AG09319 (cell line): Measurements from ENCODE around the gene PSMD14.

Experiments used
- DNase-seq: peaks from one replicate; pipeline ENCODE4 v3.0.0-alpha.2; 2010; ENCODE audit warnings: low read depth; ENCODE audit errors: extremely low read depth
- TF ChIP-seq, protein P1 (sequence below): IDR thresholded peaks from 2 replicates; pipeline ENCODE4 v1.5.1; 2011; ENCODE audit warnings: low read depth, mild to moderate bottlenecking, inconsistent platforms, low read length, moderate library complexity

Gene PSMD14

DNA sequence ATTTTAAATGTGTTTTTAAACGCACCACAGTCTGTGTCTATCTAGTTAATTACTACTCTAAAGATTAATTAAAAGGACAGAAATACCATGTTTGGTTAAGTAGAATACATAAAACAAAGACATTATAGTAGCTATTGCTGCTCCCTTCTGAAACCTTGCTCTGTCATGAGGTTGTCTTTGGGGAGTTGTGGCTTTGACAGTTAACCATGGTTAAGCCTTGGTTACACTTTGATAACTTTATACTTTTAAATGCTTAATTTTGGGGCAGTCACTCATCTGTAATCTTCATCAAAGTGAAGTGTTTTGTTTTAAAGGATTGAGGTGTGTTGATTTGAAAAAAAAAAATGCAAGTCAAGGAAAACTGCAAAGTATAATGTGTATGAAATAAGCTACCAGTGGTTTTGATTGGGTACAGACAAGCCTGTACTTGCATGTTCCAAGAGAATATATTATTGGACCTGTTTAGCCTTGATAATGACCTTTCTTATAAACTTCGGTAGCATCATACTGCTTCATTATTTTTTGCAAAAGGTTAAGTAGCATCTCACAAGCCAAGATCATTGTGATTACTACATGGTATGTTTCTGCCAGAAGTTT is 78.1 kb downstream of the PSMD14 start:
- TF ChIP-seq, protein P1, sequence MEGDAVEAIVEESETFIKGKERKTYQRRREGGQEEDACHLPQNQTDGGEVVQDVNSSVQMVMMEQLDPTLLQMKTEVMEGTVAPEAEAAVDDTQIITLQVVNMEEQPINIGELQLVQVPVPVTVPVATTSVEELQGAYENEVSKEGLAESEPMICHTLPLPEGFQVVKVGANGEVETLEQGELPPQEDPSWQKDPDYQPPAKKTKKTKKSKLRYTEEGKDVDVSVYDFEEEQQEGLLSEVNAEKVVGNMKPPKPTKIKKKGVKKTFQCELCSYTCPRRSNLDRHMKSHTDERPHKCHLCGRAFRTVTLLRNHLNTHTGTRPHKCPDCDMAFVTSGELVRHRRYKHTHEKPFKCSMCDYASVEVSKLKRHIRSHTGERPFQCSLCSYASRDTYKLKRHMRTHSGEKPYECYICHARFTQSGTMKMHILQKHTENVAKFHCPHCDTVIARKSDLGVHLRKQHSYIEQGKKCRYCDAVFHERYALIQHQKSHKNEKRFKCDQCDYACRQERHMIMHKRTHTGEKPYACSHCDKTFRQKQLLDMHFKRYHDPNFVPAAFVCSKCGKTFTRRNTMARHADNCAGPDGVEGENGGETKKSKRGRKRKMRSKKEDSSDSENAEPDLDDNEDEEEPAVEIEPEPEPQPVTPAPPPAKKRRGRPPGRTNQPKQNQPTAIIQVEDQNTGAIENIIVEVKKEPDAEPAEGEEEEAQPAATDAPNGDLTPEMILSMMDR = no peak
- no peak for DNase-seq

DNA sequence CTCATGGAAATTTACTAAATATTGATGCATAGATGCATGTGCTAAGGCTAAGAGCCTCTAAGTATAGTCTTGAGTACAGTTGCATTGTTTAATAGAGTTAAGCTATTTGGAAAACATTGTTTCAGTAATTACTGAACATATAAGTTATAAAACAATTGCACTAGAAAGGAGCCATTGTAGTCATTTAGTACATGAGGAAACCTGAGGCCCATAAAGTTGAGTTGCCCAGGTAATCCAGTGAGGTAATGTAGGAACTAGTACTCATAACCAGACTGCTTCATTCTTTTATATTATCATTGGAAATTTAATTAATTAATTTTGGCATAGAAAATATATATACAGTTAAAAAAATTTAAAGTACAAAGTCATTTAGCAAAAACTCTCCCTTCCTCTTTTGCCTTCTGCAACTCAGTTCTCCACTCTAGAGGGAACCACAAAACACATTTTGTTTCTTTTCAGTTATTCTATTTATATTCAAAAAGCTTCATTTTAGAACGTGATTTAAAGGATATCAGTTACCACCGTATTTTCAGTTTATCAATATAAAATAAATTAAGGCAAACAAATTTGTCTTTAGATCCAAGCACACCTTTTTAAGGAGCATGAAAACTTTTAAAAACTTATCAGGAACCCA is 80.0 kb downstream of the PSMD14 start:
- TF ChIP-seq, protein P1 = no peak
- no peak for DNase-seq

DNA sequence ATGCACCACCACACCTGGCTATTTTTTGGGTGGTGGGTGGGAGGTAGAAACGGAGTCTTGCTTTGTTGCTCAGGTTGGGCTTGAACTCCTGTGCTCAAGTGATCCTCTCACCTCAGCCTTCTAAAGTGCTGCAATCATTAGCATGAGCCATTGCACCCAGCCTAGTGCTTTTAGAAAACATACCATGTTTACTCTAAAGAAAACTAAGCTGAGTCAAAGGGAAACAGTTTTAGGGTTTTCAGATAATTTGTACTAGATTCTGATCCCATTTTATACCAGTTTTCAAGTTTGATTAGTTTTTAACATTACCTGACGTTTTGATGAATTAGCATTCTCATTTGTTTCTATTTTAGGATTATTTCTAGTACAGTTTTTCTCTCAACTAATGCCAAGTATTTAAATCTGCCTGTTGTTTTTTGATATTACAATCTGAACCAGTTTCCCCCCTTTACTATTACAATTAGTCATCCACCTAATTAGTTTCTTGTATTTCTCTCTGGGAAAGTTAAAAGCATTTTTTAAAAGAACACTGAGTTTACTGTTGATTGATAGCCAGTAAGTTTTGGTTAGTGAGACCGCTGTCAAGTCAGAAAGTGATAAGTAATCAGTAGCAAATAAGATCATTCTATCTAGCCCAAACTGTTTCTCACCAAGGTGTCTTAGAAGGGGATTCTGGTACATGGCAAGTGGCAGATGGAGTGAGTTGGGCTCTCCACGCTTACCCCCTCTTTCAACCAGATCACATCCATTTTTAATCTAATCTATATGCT is 83.7 kb downstream of the PSMD14 start:
- TF ChIP-seq, protein P1 = no peak
- DNase-seq = no peak

DNA sequence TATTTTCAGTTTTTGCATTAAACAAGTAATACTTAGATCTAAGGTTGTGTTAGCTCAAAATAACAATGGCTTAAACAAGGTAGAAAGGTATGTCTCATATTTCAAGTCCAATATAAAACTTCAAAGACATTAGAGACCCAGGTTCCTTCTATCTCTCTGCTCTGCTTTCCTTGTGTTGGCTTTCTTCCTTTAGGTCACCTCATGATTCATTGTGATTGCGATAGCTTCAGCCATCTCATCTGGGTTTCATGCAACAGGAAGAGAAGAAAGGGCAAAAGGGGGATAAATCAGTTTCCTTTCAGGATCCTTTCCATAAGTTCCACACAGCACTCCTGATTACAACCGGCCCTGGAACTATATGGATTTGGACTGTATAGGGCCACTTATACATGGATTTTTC is 91.9 kb downstream of the PSMD14 start:
- TF ChIP-seq, protein P1 = no peak

DNA sequence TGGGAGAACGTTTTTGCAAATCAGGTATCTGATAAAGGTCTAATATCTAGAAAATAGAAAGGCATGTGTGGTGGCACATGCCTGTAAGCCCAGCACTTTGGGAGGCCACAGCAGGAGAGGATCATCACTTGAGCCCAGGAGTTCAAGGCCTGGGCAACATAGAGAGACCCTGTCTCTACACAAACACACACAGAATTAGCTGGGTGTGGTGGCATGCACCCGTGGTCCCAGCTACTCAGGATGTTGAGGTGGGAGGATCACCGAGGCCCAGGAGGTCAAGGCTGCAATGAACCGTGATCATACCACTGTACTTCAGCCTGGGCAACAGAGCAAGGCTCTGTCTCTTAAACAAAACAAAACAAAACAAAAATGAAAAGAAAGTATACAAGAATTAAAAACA is 94.1 kb downstream of the PSMD14 start:
- DNase-seq = no peak
- TF ChIP-seq, protein P1 = no peak

More for the DNA sequence above, 91.9 kb downstream of the PSMD14 start:
- no peak for DNase-seq

DNA sequence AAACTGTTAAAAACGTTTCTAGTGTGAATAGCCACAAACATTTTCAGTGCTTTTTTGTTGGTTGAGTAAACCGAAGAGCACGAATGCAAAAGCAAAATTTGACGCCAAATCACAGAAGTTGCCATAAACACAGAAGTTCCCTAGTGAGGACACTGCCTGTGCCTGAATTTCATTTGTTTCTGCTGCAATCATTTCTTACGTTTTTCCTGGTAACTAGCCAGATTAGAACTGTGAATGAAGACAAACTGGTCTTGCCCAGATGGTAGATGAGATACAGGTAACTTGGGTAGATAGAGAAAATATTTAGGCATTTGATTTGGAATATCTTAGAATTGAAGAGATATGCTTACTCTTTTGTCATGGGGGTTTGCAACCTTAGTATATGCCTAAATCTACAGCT is 98.1 kb downstream of the PSMD14 start:
- TF ChIP-seq, protein P1 = no peak
- DNase-seq = no peak

DNA sequence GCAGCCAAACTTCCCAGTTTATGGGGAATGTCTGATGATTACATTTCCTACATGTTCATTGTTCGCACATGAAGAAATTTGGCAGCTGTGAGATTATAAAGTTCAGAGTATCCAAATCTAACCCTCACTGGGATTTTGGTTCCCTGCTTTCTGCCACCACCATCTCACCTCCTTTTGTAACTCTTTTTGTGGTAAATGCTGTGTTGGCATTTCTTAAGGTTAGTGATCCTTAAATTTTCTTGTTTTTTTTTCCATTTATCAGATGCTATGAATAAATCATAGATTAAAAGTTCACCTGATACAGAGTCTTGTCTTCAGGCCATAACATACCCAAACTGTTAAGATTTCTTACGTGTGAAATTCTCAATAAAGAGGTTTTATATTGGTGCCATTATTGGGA is 99.4 kb downstream of the PSMD14 start:
- TF ChIP-seq, protein P1 = no peak
- no peak for DNase-seq
